A549 (cell line): ENCODE data around the gene CDH4. TPM values are rescaled to one million over a fixed set of nuclear protein-coding genes. Genes with fewer than 3 reads are reported as not detected.

Experiments used
- ATAC-seq, 2 experiments: fragments of 200-7000 bp in 1 of 2; fragments of >200 bp in 1 of 2; cut with Nextera tagmentation in 1 of 2; cut with Tn5 transposase in 1 of 2; 3 replicates each; pipeline versions ENCODE4 v1.8.0 to v1.9.1; 2018 to 2020; ENCODE audit warnings: mild to moderate bottlenecking in 1 of 2, moderate library complexity in 1 of 2
- CTCF ChIA-PET: fragments of 300-600 bp; sonication (Branson Sonifier 250); formaldehyde crosslinking; extraction: SDS; loops from one replicate; lab custom pipeline; 2021; ENCODE audit warnings: antibody characterized with exemption, inconsistent platforms; lab: Yijun Ruan, JAX
- POLR2A ChIA-PET: fragments of 350-600 bp; formaldehyde crosslinking; extraction: SDS; loops from one replicate; lab custom pipeline; 2021; ENCODE audit warnings: antibody characterized with exemption, inconsistent platforms; lab: Yijun Ruan, JAX
- DNase-seq, 2 experiments: peaks; one replicate each; pipeline versions ENCODE4 v3.0.0 to v3.0.0-alpha.2; 2011 to 2016; ENCODE audit warnings: low read depth in 1 of 2, low spot score in 1 of 2
- FAIRE-seq: peaks from 2 replicates; lab custom pipeline; 2011; peaks lifted over from hg19 to GRCh38; lab: Jason Lieb, UNC
- H3K27ac ChIP-seq, 2 experiments: fragments of >200 bp; sonication (Bioruptor Twin); formaldehyde crosslinking; 3 replicates each; pipeline ENCODE4 v1.5.1; 2016 to 2017
- H3K4me1 ChIP-seq: fragments of >200 bp; sonication (Bioruptor Twin); formaldehyde crosslinking; 3 replicates; pipeline ENCODE4 v1.6.1; 2016
- H3K4me2 ChIP-seq: fragments of >200 bp; sonication (Bioruptor Twin); formaldehyde crosslinking; 3 replicates; pipeline ENCODE4 v1.6.1; 2016
- H3K4me3 ChIP-seq: fragments of >200 bp; sonication (Bioruptor Twin); formaldehyde crosslinking; 3 replicates; pipeline ENCODE4 v1.5.1; 2016
- H3K9me3 ChIP-seq: fragments of >200 bp; sonication (Bioruptor Twin); formaldehyde crosslinking; 3 replicates; pipeline ENCODE4 v1.6.1; 2016
- BHLHE40 ChIP-seq: IDR thresholded peaks from 2 replicates; pipeline ENCODE4 v1.6.1; 2012; ENCODE audit warnings: low read depth, low read length, inconsistent platforms
- CEBPB ChIP-seq, 2 experiments: fragments of >200 bp in 1 of 2; sonication (Bioruptor Twin) in 1 of 2; formaldehyde crosslinking in 1 of 2; IDR thresholded peaks; 2 replicates each; pipeline ENCODE4 v1.6.1; 2012 to 2016
- CHD4 ChIP-seq: fragments of 200-600 bp; sonication (generic); IDR thresholded peaks from 2 replicates; pipeline ENCODE4 v1.6.1; 2016; ENCODE audit warnings: antibody characterized with exemption, mild to moderate bottlenecking, borderline replicate concordance
- EHMT2 ChIP-seq: fragments of 200-600 bp; sonication (generic); IDR thresholded peaks from 2 replicates; pipeline ENCODE4 v1.6.1; 2016; ENCODE audit warnings: antibody characterized with exemption, low read depth, mild to moderate bottlenecking, moderate library complexity
- EP300 ChIP-seq, 2 experiments: fragments of >200 bp; sonication (Bioruptor Twin); formaldehyde crosslinking; IDR thresholded peaks; 2 replicates in 1 of 2; 3 replicates in 1 of 2; pipeline ENCODE4 v1.6.1; 2016 to 2017
- FOSB ChIP-seq: fragments of 250-450 bp; sonication (Bioruptor Pico); IDR thresholded peaks from 2 replicates; pipeline ENCODE4 v1.5.0; 2020; ENCODE audit warnings: mild to moderate bottlenecking, moderate library complexity
- HDAC2 ChIP-seq: fragments of 200-600 bp; sonication (generic); IDR thresholded peaks from 2 replicates; pipeline ENCODE4 v1.6.1; 2016
- HEYL ChIP-seq: fragments of 250-450 bp; sonication (Bioruptor Pico); IDR thresholded peaks from 2 replicates; pipeline ENCODE4 v1.8.0; 2021; ENCODE audit warnings: mild to moderate bottlenecking, moderate library complexity
- HMGXB4 ChIP-seq: fragments of 250-450 bp; sonication (Bioruptor Pico); IDR thresholded peaks from 2 replicates; pipeline ENCODE4 v1.5.0; 2021; ENCODE audit warnings: mild to moderate bottlenecking, moderate library complexity, borderline replicate concordance
- HOXA7 ChIP-seq: fragments of 250-450 bp; sonication (Bioruptor Pico); IDR thresholded peaks from 2 replicates; pipeline ENCODE4 v1.5.0; 2020; ENCODE audit warnings: mild to moderate bottlenecking, moderate library complexity
- HOXB13 ChIP-seq: fragments of 250-450 bp; sonication (Bioruptor Pico); IDR thresholded peaks from 2 replicates; pipeline ENCODE4 v1.5.0; 2020; ENCODE audit warnings: low read depth, mild to moderate bottlenecking, moderate library complexity
- HOXB5 ChIP-seq: fragments of 250-450 bp; sonication (Bioruptor Pico); IDR thresholded peaks from 2 replicates; pipeline ENCODE4 v1.5.0; 2020; ENCODE audit warnings: mild to moderate bottlenecking, moderate library complexity
- JUNB ChIP-seq: fragments of >200 bp; sonication (Bioruptor Twin); formaldehyde crosslinking; IDR thresholded peaks from 2 replicates; pipeline ENCODE4 v1.6.1; 2016
- NPAS2 ChIP-seq: fragments of 250-450 bp; sonication (Bioruptor Pico); IDR thresholded peaks from 2 replicates; pipeline ENCODE4 v1.8.0; 2022; ENCODE audit warnings: mild to moderate bottlenecking, moderate library complexity, borderline replicate concordance
- PBX3 ChIP-seq: IDR thresholded peaks from 2 replicates; pipeline ENCODE4 v1.6.1; 2012
- SMC3 ChIP-seq: fragments of >200 bp; sonication (Bioruptor Twin); formaldehyde crosslinking; IDR thresholded peaks from 3 replicates; pipeline ENCODE4 v1.6.1; 2018; ENCODE audit warnings: inconsistent platforms
- SREBF2 ChIP-seq: fragments of 450-650 bp; IDR thresholded peaks from 2 replicates; pipeline ENCODE4 v1.6.1; 2014; ENCODE audit warnings: mild to moderate bottlenecking, moderate library complexity
- TFCP2L1 ChIP-seq: fragments of 250-450 bp; sonication (Bioruptor Pico); IDR thresholded peaks from 2 replicates; pipeline ENCODE4 v1.5.0; 2021; ENCODE audit warnings: mild to moderate bottlenecking
- ZC3H11A ChIP-seq: fragments of 450-650 bp; IDR thresholded peaks from 2 replicates; pipeline ENCODE4 v1.6.1; 2014; ENCODE audit warnings: antibody characterized with exemption, mild to moderate bottlenecking
- ZFP36 ChIP-seq: fragments of 450-650 bp; IDR thresholded peaks from 2 replicates; pipeline ENCODE4 v1.6.1; 2014; ENCODE audit warnings: borderline replicate concordance; ENCODE audit not compliant: partially characterized antibody
- ZSCAN20 ChIP-seq: fragments of 250-450 bp; sonication (Bioruptor Pico); IDR thresholded peaks from 2 replicates; pipeline ENCODE4 v1.8.0; 2022; ENCODE audit warnings: mild to moderate bottlenecking, moderate library complexity
- WGBS: methylation state at CpG from one replicate; pipeline ENCODE4 v1.1.6; 2017; ENCODE audit errors: missing lambda C conversion rate; 5-methylcytosine and 5-hydroxymethylcytosine counted together
- polyA plus RNA-seq, 4 experiments: library from polyadenylated mRNA; depleted of rRNA in 3 of 4; stranded (reverse); fragments of >200 nt; fragmentation: RNase III in 1 of 4; extraction: RNeasy Plus Mini Kit Qiagen cat#74134 plus additional on column Dnase treatment in 1 of 4; gene quantifications; 2 replicates in 3 of 4; 3 replicates in 1 of 4; pipeline ENCODE4 v1.2.3, GENCODE V29; 2011 to 2017
- TF ChIP-seq, protein P1 (sequence below): fragments of 200-600 bp; sonication (generic); IDR thresholded peaks from 2 replicates; pipeline ENCODE4 v1.6.1; 2016; ENCODE audit warnings: antibody characterized with exemption, mild to moderate bottlenecking, moderate library complexity

CDH4 gene
- polyA plus RNA-seq, 2 of the 4 experiments (the other 2 are of a cell fraction) = 3.4 to 10.3 TPM

GRCh38 chr20:61562491-61562890 is 310.4 kb downstream of the CDH4 start (continued):
- TF ChIP-seq PBX3 = no peak
- TF ChIP-seq FOSB (CRISPR knock-in tag) = no peak

DNA sequence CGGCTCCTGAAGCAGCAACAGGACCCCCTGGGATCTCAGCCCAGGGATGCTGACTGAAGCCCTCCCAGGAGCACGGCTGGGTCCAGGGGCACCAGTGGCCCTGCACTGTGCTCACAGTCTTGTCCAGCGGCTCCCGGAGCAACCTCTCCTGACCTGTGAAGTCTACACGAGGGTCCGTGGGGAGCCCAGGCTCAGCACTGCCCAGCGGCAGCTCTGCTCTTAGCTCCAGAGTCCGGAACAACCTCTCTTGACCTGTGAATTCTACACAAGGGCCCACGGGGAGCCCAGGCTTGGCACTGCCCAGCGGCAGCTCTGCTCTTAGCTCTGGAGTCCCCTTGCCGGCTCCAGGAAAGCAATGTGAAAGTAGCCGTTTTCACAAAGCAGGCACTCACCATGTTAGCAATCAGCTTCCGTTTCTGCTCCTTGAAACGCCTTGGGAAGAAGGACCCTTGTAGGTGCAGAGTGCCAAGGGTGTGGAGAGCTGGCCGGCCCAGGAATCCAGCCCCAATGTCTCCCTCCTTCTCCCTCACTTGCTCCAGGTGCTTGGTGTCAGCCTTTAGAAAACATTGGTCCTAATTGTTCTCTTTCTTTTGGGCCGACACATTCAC is 310.9 kb downstream of the CDH4 start:
- 73% methylated on average over 13 of the region's 16 CpGs for WGBS
- no peak for ATAC-seq
- CTCF ChIA-PET = no interaction called here
- DNase-seq = no peak
- no peak for TF ChIP-seq HDAC2
- no peak for TF ChIP-seq SREBF2
- no peak for TF ChIP-seq JUNB
- TF ChIP-seq, all 56 proteins: peak for 0
- Histone ChIP-seq H3K4me1 (peaks cover 6% of the 10 kb centered on the region; the same call in 1 of the 3 replicates), H3K4me3 (no peak overlapping the region), H3K4me2 (no peak overlapping the region), H3K27ac (no peak overlapping the region), H3K9me3 (no peaks in the 10 kb centered on the region)
- no peak for FAIRE-seq
- POLR2A ChIA-PET = no interaction called here

- DNase-seq (no peak), ATAC-seq (no peak), FAIRE-seq (no peak)
- H3K27ac ChIP-seq = no peak overlapping the region
- H3K4me2 ChIP-seq = no peak overlapping the region
- WGBS = 85% methylated on average over 8 of the region's 8 CpGs
- CTCF ChIA-PET = no interaction called here
- H3K4me3 ChIP-seq = no peak overlapping the region
- H3K4me1 ChIP-seq = peaks cover 6% of the 10 kb centered on the region; the same call in 1 of the 3 replicates
- no peak for TF ChIP-seq HOXB5 (CRISPR knock-in tag)
- TF ChIP-seq CEBPB (IDR thresholded peaks at IDR 0.05) = no peak
- TF ChIP-seq ZSCAN20 = no peak
- TF ChIP-seq EP300 (IDR thresholded peaks at IDR 0.05) = no peak
- no peak for TF ChIP-seq ZC3H11A
- no peak for TF ChIP-seq CHD4
- no peak for TF ChIP-seq FOSB (CRISPR knock-in tag)
- TF ChIP-seq EHMT2 = no peak
- no peak for TF ChIP-seq ZFP36
- no peak for TF ChIP-seq HOXA7
- TF ChIP-seq HEYL (CRISPR knock-in tag) = no peak
- TF ChIP-seq HOXB13 = no peak
- no peak for TF ChIP-seq BHLHE40
- TF ChIP-seq SMC3 = no peak
- no peak for TF ChIP-seq HDAC2
- TF ChIP-seq NPAS2 (CRISPR knock-in tag) = no peak
- no peak for TF ChIP-seq HMGXB4 (CRISPR knock-in tag)
- TF ChIP-seq, protein P1, sequence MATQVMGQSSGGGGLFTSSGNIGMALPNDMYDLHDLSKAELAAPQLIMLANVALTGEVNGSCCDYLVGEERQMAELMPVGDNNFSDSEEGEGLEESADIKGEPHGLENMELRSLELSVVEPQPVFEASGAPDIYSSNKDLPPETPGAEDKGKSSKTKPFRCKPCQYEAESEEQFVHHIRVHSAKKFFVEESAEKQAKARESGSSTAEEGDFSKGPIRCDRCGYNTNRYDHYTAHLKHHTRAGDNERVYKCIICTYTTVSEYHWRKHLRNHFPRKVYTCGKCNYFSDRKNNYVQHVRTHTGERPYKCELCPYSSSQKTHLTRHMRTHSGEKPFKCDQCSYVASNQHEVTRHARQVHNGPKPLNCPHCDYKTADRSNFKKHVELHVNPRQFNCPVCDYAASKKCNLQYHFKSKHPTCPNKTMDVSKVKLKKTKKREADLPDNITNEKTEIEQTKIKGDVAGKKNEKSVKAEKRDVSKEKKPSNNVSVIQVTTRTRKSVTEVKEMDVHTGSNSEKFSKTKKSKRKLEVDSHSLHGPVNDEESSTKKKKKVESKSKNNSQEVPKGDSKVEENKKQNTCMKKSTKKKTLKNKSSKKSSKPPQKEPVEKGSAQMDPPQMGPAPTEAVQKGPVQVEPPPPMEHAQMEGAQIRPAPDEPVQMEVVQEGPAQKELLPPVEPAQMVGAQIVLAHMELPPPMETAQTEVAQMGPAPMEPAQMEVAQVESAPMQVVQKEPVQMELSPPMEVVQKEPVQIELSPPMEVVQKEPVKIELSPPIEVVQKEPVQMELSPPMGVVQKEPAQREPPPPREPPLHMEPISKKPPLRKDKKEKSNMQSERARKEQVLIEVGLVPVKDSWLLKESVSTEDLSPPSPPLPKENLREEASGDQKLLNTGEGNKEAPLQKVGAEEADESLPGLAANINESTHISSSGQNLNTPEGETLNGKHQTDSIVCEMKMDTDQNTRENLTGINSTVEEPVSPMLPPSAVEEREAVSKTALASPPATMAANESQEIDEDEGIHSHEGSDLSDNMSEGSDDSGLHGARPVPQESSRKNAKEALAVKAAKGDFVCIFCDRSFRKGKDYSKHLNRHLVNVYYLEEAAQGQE = no peak
- TF ChIP-seq TFCP2L1 (CRISPR knock-in tag) = no peak
- POLR2A ChIA-PET = no interaction called here
- H3K9me3 ChIP-seq = no peaks in the 10 kb centered on the region
These were observed 312.6 kb downstream of the CDH4 start for GRCh38 chr20:61564628-61565027.
